HEK293T (cell line): Measurements from ENCODE around the gene DRD2.

ENCODE experiments used
- BHLHE40 ChIP-seq: fragments of 450-650 bp; IDR thresholded peaks from 2 replicates; pipeline ENCODE4 v1.6.1; 2016; ENCODE audit warnings: mild to moderate bottlenecking, moderate library complexity, borderline replicate concordance
- CTBP1 ChIP-seq: fragments of 450-650 bp; IDR thresholded peaks from 2 replicates; pipeline ENCODE4 v1.6.1; 2016; ENCODE audit warnings: borderline replicate concordance
- ELF4 ChIP-seq: fragments of 450-650 bp; IDR thresholded peaks from 2 replicates; pipeline ENCODE4 v1.6.1; 2017; ENCODE audit warnings: antibody characterized with exemption
- FOXA1 ChIP-seq: fragments of 450-650 bp; IDR thresholded peaks from 2 replicates; pipeline ENCODE4 v1.6.1; 2016; ENCODE audit warnings: mild to moderate bottlenecking
- FOXK2 ChIP-seq: fragments of 450-650 bp; IDR thresholded peaks from 2 replicates; pipeline ENCODE4 v1.6.1; 2016; ENCODE audit warnings: mild to moderate bottlenecking
- FOXM1 ChIP-seq: fragments of 450-650 bp; IDR thresholded peaks from 2 replicates; pipeline ENCODE4 v1.6.1; 2017; ENCODE audit warnings: mild to moderate bottlenecking, borderline replicate concordance
- HDGF ChIP-seq: fragments of 450-650 bp; IDR thresholded peaks from 2 replicates; pipeline ENCODE4 v1.6.1; 2017; ENCODE audit warnings: antibody characterized with exemption, borderline replicate concordance
- NFRKB ChIP-seq: fragments of 450-650 bp; IDR thresholded peaks from 2 replicates; pipeline ENCODE4 v1.6.1; 2016; ENCODE audit warnings: mild to moderate bottlenecking, moderate library complexity
- PKNOX1 ChIP-seq: fragments of 450-650 bp; IDR thresholded peaks from 2 replicates; pipeline ENCODE4 v1.6.1; 2016
- SP1 ChIP-seq: fragments of 450-650 bp; IDR thresholded peaks from 2 replicates; pipeline ENCODE4 v1.6.1; 2017
- SUZ12 ChIP-seq: fragments of 450-650 bp; IDR thresholded peaks from 2 replicates; pipeline ENCODE4 v1.6.1; 2016; ENCODE audit warnings: mild to moderate bottlenecking
- TARDBP ChIP-seq: fragments of 450-650 bp; IDR thresholded peaks from 2 replicates; pipeline ENCODE4 v1.6.1; 2016
- ZNF384 ChIP-seq: fragments of 450-650 bp; IDR thresholded peaks from 2 replicates; pipeline ENCODE4 v1.6.1; 2016

GRCh38 chr11:113386866-113387265 lies 88.3 kb downstream of the DRD2 start:
- no peak for TF ChIP-seq FOXA1
- no peak for TF ChIP-seq TARDBP
- TF ChIP-seq BHLHE40, result no peak
- TF ChIP-seq PKNOX1, result no peak
- TF ChIP-seq SP1, result no peak
- no peak for TF ChIP-seq FOXM1
- TF ChIP-seq NFRKB, result no peak
- TF ChIP-seq HDGF, result no peak
- TF ChIP-seq SUZ12, result no peak
- no peak for TF ChIP-seq ELF4
- no peak for TF ChIP-seq CTBP1
- no peak for TF ChIP-seq ZNF384
- TF ChIP-seq FOXK2, result no peak
